Measurements from ENCODE around the gene NXPE3. TPM values are rescaled to one million over a fixed set of nuclear protein-coding genes. Genes with fewer than 3 reads are reported as not detected.

NXPE3 gene
- total and polyA plus RNA-seq, 4 donors: 4.5 to 14.2 (median 8.0) TPM

DNA sequence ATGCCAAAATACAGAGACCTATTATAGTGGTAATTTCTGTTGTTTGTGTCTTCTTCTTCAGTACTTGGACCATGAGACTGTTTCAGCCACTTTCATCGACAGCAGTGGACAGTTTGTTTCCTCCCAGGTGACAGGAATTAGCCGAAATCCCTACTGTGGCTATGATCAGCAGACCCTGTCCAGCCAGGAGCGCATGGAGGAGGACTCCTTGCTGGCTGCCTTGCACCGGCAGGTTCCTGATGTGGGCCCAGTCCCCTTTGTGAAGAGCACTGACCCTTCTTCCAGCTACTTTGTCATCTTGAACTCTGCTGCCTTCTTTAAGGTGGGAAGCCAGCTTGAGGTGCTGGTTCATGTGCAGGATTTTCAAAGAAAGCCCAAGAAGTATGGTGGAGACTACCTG is 22.2 kb downstream of the NXPE3 start:
- Histone ChIP-seq H3K27me3 (ENCODE audit: control insufficient read depth in 3 of 3, insufficient read depth in 3 of 3, low read length in 2 of 3) (no peaks in the 10 kb centered on the region), H3K4me3 (no peak overlapping the region), H3K4me1 (ENCODE audit: control insufficient read depth in 5 of 5, insufficient read depth in 5 of 5, low read length in 5 of 5) (no peaks in the 10 kb centered on the region), H3K27ac (ENCODE audit: low read depth in 1 of 2, low read length in 1 of 2) (no peak overlapping the region), H3K9me3 (ENCODE audit: control insufficient read depth in 4 of 4, insufficient read depth in 3 of 4, low read length in 3 of 4) (no peaks in the 10 kb centered on the region), H3K36me3 (ENCODE audit: control insufficient read depth in 4 of 4, insufficient read depth in 4 of 4, low read length in 4 of 4) (peaks cover 2 to 17% (median 7%) of the 10 kb centered on the region in 4 donors), H3K9ac (ENCODE audit: insufficient read depth in 1 of 2, low read length in 2 of 2) (no peak overlapping the region)
- TF ChIP-seq, protein P1, sequence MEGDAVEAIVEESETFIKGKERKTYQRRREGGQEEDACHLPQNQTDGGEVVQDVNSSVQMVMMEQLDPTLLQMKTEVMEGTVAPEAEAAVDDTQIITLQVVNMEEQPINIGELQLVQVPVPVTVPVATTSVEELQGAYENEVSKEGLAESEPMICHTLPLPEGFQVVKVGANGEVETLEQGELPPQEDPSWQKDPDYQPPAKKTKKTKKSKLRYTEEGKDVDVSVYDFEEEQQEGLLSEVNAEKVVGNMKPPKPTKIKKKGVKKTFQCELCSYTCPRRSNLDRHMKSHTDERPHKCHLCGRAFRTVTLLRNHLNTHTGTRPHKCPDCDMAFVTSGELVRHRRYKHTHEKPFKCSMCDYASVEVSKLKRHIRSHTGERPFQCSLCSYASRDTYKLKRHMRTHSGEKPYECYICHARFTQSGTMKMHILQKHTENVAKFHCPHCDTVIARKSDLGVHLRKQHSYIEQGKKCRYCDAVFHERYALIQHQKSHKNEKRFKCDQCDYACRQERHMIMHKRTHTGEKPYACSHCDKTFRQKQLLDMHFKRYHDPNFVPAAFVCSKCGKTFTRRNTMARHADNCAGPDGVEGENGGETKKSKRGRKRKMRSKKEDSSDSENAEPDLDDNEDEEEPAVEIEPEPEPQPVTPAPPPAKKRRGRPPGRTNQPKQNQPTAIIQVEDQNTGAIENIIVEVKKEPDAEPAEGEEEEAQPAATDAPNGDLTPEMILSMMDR (IDR thresholded peaks at IDR 0.05; ENCODE audit: control extremely low read depth, extremely low read depth): no peak
- 93 to 94% methylated on average over 4 of the region's 4 CpGs for WGBS, 2 donors
- DNase-seq: no peak
- no peak for ATAC-seq (ENCODE audit: insufficient read depth, low FRiP score)

DNA sequence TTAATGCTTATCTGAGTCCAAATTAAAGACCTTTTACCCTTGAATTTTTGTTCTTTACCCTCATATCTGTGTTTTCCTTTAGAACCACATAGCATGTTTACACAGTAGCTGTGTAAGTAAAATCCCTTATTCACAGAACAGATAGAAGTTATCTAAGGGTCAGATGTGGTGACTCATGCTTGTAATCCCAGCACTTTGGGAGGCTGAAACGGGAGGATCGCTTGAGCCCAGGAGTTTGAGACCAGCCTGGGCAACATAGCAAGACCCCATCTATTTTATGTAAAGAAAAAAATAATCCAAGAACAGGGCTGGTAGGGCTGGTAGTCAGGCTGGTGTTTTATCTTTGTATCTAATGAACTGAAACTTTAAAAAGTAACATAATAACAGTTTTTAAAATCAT is 23.2 kb downstream of the NXPE3 start:
- H3K4me1 ChIP-seq (ENCODE audit: control insufficient read depth in 5 of 5, insufficient read depth in 5 of 5, low read length in 5 of 5): no peaks in the 10 kb centered on the region
- H3K27me3 ChIP-seq (ENCODE audit: control insufficient read depth in 3 of 3, insufficient read depth in 3 of 3, low read length in 2 of 3): no peaks in the 10 kb centered on the region
- H3K27ac ChIP-seq (ENCODE audit: low read depth in 1 of 2, low read length in 1 of 2): no peak overlapping the region
- H3K9me3 ChIP-seq (ENCODE audit: control insufficient read depth in 4 of 4, insufficient read depth in 3 of 4, low read length in 3 of 4): no peaks in the 10 kb centered on the region
- H3K4me3 ChIP-seq: no peak overlapping the region
- TF ChIP-seq, protein P1 (IDR thresholded peaks at IDR 0.05; ENCODE audit: control extremely low read depth, extremely low read depth): no peak
- WGBS, 2 donors: 88 to 90% methylated on average over 2 of the region's 2 CpGs
- peaks cover 0 to 13% (median 7%) of the 10 kb centered on the region in 4 donors for H3K36me3 ChIP-seq (ENCODE audit: control insufficient read depth in 4 of 4, insufficient read depth in 4 of 4, low read length in 4 of 4)
- no peak for ATAC-seq (ENCODE audit: insufficient read depth, low FRiP score)
- no peak for DNase-seq
- no peak overlapping the region for H3K9ac ChIP-seq (ENCODE audit: insufficient read depth in 1 of 2, low read length in 2 of 2)

DNA sequence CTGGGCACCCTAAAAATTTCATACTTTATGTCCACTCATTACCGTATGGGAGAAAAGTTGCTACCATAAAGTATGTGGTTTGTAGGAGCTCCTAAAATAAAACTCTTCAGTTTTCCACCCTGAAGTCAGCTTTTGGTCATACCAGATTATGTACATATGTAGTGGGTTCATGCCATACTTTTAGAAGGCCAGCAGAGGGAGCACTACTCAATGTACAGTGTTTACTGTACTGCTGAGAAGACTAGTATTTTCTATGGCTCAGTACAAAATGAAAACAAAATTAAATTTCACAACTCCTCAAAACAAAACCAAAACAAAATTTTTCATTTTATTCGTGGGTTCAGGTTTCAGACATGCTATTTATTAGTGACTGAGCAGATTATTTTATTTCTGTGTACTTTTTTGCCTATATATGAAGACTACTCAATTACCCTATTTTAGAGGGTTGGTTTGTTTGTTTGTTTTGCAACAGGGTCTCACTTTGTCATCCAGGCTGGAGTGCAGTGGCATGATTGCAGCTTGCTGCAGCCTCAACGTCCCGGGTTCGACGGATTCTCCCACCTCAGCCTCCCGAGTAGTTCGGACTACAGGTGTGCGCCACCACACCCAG is 24.3 kb downstream of the NXPE3 start:
- Histone ChIP-seq H3K4me1 (ENCODE audit: control insufficient read depth in 5 of 5, insufficient read depth in 5 of 5, low read length in 5 of 5) (no peaks in the 10 kb centered on the region), H3K9ac (ENCODE audit: insufficient read depth in 1 of 2, low read length in 2 of 2) (no peak overlapping the region), H3K4me3 (no peak overlapping the region), H3K36me3 (ENCODE audit: control insufficient read depth in 4 of 4, insufficient read depth in 4 of 4, low read length in 4 of 4) (peaks cover 0 to 13% (median 7%) of the 10 kb centered on the region in 4 donors), H3K27me3 (ENCODE audit: control insufficient read depth in 3 of 3, insufficient read depth in 3 of 3, low read length in 2 of 3) (no peaks in the 10 kb centered on the region), H3K27ac (ENCODE audit: low read depth in 1 of 2, low read length in 1 of 2) (no peak overlapping the region), H3K9me3 (ENCODE audit: control insufficient read depth in 4 of 4, insufficient read depth in 3 of 4, low read length in 3 of 4) (no peaks in the 10 kb centered on the region)
- 76 to 79% methylated on average over 9 of the region's 9 CpGs for WGBS, 2 donors
- ATAC-seq (ENCODE audit: insufficient read depth, low FRiP score) (peak; percentile 87), DNase-seq (peak; percentile 55 to 89 (median 83))
- TF ChIP-seq, protein P1 (IDR thresholded peaks at IDR 0.05; ENCODE audit: control extremely low read depth, extremely low read depth): peak; percentile 78

DNA sequence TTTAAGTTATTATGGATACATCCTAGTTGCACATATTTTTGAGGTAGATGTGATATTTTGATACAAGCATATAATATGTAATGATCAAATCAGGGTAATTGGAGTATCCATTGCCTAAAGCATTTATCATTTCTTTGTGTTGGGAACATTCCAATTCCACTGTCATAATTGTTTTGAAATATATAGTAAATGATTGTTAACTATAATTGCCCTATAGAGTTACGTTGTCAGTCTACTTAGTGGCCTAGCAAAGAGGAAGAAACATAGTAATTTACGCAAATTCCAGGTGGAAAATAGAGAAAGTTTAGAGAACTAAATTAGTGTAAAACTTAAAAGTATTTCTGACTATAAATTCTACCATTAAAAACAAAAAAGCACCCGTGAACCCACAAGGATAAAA is 24.9 kb downstream of the NXPE3 start:
- ATAC-seq (ENCODE audit: insufficient read depth, low FRiP score) (no peak), DNase-seq (no peak)
- no peaks in the 10 kb centered on the region for H3K9me3 ChIP-seq (ENCODE audit: control insufficient read depth in 4 of 4, insufficient read depth in 3 of 4, low read length in 3 of 4)
- 85 to 92% methylated on average over 3 of the region's 3 CpGs for WGBS, 2 donors
- no peak overlapping the region for H3K9ac ChIP-seq (ENCODE audit: insufficient read depth in 1 of 2, low read length in 2 of 2)
- H3K27ac ChIP-seq (ENCODE audit: low read depth in 1 of 2, low read length in 1 of 2): no peak overlapping the region
- TF ChIP-seq, protein P1 (IDR thresholded peaks at IDR 0.05; ENCODE audit: control extremely low read depth, extremely low read depth): no peak
- no peaks in the 10 kb centered on the region for H3K4me1 ChIP-seq (ENCODE audit: control insufficient read depth in 5 of 5, insufficient read depth in 5 of 5, low read length in 5 of 5)
- no peaks in the 10 kb centered on the region for H3K27me3 ChIP-seq (ENCODE audit: control insufficient read depth in 3 of 3, insufficient read depth in 3 of 3, low read length in 2 of 3)
- no peak overlapping the region for H3K4me3 ChIP-seq
- H3K36me3 ChIP-seq (ENCODE audit: control insufficient read depth in 4 of 4, insufficient read depth in 4 of 4, low read length in 4 of 4): peaks cover 0 to 9% (median 6%) of the 10 kb centered on the region in 4 donors
